ENCODE measurements around the gene DYNC1I1. TPM values are rescaled to one million over a fixed set of nuclear protein-coding genes. Genes with fewer than 3 reads are reported as not detected.

Gene DYNC1I1
- total RNA-seq, 3 donors from 2014 or later, result 0.41 to 42.6 (median 1.5) TPM

DNA sequence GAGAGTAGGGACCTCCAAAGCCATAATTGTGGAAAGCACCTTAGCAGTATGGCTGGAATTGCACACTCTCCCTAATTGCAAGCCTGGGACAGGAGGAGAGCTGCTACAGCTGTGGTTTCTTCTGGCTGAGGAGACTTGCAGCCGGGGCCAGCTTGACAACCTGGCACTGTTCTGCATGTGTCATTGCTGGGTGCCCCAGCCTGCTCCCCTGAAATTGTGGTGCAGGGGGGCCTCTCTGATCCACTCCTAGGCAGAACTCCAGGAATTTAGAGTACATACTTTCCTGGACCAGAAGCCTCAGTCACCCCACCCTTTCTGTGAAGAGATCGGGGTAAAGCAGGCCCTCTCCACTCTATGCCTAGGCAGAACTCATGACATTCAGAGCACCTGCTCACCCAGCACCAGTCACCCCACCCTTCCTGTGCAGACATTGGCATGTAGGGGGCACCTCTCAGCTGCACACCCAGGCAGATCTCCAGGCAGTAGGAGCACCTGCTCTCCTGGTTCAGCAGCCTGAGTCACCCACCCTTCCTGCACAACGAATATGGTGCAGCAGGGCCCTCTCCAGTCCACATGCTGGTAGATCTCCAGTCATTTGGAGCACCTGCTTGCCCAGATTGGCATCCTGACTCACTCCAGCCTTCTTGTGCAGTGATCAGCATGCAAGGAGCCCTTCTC lies 34.4 kb upstream of the DYNC1I1 start:
- Histone ChIP-seq H3K4me1 (ENCODE audit: low read depth) (no peaks in the 10 kb centered on the region), H3K9me3 (no peaks in the 10 kb centered on the region), H3K4me3 (no peak overlapping the region), H3K36me3 (ENCODE audit: low read depth) (no peaks in the 10 kb centered on the region)
- intact Hi-C loops (cut with DNase I, micrococcal nuclease), result no loop called here
- ATAC-seq, result no peak
- TF ChIP-seq, protein P1, sequence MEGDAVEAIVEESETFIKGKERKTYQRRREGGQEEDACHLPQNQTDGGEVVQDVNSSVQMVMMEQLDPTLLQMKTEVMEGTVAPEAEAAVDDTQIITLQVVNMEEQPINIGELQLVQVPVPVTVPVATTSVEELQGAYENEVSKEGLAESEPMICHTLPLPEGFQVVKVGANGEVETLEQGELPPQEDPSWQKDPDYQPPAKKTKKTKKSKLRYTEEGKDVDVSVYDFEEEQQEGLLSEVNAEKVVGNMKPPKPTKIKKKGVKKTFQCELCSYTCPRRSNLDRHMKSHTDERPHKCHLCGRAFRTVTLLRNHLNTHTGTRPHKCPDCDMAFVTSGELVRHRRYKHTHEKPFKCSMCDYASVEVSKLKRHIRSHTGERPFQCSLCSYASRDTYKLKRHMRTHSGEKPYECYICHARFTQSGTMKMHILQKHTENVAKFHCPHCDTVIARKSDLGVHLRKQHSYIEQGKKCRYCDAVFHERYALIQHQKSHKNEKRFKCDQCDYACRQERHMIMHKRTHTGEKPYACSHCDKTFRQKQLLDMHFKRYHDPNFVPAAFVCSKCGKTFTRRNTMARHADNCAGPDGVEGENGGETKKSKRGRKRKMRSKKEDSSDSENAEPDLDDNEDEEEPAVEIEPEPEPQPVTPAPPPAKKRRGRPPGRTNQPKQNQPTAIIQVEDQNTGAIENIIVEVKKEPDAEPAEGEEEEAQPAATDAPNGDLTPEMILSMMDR (IDR thresholded peaks at IDR 0.05), result no peak
- DNase-seq, result no peak

DNA sequence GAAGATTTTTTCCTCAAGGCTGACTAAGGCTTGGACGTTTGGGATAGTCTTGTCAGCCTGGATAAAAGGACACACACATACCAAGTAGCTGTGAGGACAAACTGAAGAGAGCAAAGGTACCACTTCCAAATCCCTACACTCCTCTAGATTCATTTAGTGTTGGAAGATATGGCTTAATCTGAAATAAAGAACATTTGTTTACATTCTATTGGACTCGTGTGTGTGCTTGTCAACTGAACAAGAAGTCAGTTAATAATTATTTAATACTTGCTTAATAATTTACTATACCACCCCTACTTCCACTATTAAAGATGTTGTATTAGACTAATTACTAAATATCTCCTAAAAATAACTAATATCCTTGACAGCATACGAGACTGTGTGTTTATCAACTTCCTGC lies 23.3 kb upstream of the DYNC1I1 start:
- intact Hi-C loops (cut with DNase I, micrococcal nuclease), result no loop called here
- TF ChIP-seq, protein P1 (IDR thresholded peaks at IDR 0.05), result no peak
- Histone ChIP-seq H3K4me3 (no peak overlapping the region), H3K36me3 (ENCODE audit: low read depth) (no peaks in the 10 kb centered on the region), H3K9me3 (no peaks in the 10 kb centered on the region), H3K4me1 (ENCODE audit: low read depth) (no peaks in the 10 kb centered on the region)
- DNase-seq, result no peak
- no peak for ATAC-seq

DNA sequence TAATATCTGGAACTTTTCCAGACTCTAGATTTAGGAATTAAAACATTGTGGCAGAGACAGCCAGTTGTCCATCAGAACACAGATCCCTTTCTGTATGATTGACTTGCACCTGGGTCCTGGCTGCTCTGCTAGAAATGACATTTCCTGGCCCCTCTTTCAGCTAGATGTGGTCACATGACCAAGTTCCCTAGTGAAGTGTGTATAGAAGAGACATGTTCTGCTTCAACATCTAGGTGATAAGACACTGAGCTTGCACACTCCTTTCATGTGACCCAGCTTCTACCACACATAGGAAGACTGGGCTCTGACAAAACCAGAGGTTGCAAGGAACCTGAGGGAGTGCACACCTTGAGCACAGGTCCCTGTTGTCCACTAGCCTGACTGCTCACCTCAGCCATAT lies 22.8 kb upstream of the DYNC1I1 start:
- no peak for ATAC-seq

DNA sequence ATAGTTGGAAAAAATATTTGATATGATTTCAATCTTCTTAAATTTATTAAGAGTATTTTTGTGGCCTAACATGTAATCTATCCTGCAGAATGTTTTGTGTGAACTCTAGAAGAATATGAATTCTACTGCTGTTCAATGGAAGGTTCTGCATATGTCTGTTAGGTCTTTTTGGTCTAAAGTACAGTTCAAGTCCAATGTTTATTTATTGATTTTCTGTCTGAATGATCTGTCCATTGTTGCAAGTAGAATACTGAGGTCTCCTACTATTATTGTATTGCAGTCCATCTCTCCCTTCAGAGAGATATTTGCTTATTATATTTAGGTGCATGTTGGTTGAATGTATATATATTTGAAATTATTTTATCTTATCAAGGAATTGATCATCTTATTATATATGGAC lies 18.9 kb upstream of the DYNC1I1 start:
- no peak for DNase-seq
- Histone ChIP-seq H3K36me3 (ENCODE audit: low read depth) (no peaks in the 10 kb centered on the region), H3K4me1 (ENCODE audit: low read depth) (no peaks in the 10 kb centered on the region), H3K9me3 (no peaks in the 10 kb centered on the region), H3K4me3 (no peak overlapping the region)
- intact Hi-C loops (cut with DNase I, micrococcal nuclease), result no loop called here
- ATAC-seq, result no peak
- TF ChIP-seq, protein P1 (IDR thresholded peaks at IDR 0.05), result no peak

More for the DNA sequence above, 22.8 kb upstream of the DYNC1I1 start:
- TF ChIP-seq, protein P1 (IDR thresholded peaks at IDR 0.05), result no peak
- intact Hi-C loops (cut with DNase I, micrococcal nuclease), result no loop called here
- no peak overlapping the region for H3K4me3 ChIP-seq
- H3K36me3 ChIP-seq (ENCODE audit: low read depth), result no peaks in the 10 kb centered on the region
- no peak for DNase-seq
- no peaks in the 10 kb centered on the region for H3K9me3 ChIP-seq
- no peaks in the 10 kb centered on the region for H3K4me1 ChIP-seq (ENCODE audit: low read depth)

DNA sequence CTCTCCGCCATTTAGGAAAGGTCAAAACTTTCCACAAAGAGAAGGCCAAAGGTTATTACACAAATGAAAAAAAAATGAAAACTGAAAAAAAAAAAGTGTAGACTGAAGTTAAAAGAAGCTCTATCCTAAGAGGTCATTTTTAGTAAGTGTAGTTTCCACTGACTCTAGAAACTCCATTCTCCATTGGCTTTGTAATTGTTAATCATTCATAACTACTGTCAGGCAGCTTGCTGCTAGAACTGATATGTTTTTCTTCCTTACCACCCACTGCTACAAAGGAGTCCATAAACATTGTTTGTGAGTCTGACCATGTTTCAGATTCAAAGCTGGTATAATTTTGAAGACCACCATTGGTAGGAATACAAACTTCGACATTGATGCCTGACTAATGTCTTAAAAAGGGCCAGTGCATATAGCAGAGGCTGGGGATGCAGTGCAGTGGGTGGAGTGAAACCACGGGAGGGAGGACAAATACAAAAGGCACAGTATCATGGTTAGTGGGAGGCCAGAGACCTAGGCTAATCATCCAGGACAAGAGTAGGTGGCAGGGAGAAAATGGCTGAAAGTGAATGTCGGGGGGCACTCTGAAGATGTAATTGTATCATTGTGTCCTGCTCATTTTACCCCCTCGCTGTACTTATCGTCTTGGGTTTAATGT lies 16.9 kb upstream of the DYNC1I1 start:
- Histone ChIP-seq H3K4me1 (ENCODE audit: low read depth) (no peaks in the 10 kb centered on the region), H3K4me3 (no peak overlapping the region), H3K9me3 (no peaks in the 10 kb centered on the region), H3K36me3 (ENCODE audit: low read depth) (no peaks in the 10 kb centered on the region)
- intact Hi-C loops (cut with DNase I, micrococcal nuclease), result no loop called here
- no peak for ATAC-seq
- TF ChIP-seq, protein P1 (IDR thresholded peaks at IDR 0.05), result no peak
- no peak for DNase-seq

Data from mucosa of descending colon (tissue), 3 donors.